SK-N-SH (cell line): ENCODE data around the gene CDCP2. TPM values are rescaled to one million over a fixed set of nuclear protein-coding genes. Genes with fewer than 3 reads are reported as not detected.

Experiments
- CTCF ChIA-PET: fragments of 300-600, 350-600 bp; formaldehyde crosslinking; extraction: SDS; loops from one replicate; lab custom pipeline; 2021; lab: Yijun Ruan, JAX
- POLR2A ChIA-PET: fragments of 350-600 bp; sonication (Branson Sonifier 250); formaldehyde crosslinking; extraction: SDS; loops from one replicate; lab custom pipeline; 2020; ENCODE audit warnings: antibody characterized with exemption, inconsistent platforms; lab: Yijun Ruan, JAX
- DNase-seq: peaks from one replicate; pipeline ENCODE4 v3.0.0; 2012
- H2AFZ ChIP-seq: fragments of 200-600 bp; sonication (generic); 2 replicates; pipeline ENCODE4 v1.8.1; 2016; ENCODE audit warnings: antibody characterized with exemption, mild to moderate bottlenecking, low read depth
- H3F3A ChIP-seq: fragments of 200-600 bp; sonication (generic); replicated peaks from 2 replicates; pipeline ENCODE3; 2016; ENCODE audit warnings: antibody characterized with exemption, mild to moderate bottlenecking; ENCODE audit not compliant: insufficient read depth
- H3K27ac ChIP-seq, 2 experiments: fragments of 200-500 bp in 1 of 2; fragments of 200-600 bp in 1 of 2; sonication (Bioruptor generic) in 1 of 2; sonication (generic), shearing (Covaris generic) in 1 of 2; 2 replicates each; pipeline versions ENCODE4 v1.5.1 to v1.6.1; 2014 to 2016; ENCODE audit warnings: low read depth in 2 of 2, inconsistent platforms in 1 of 2, low read length in 1 of 2, mild to moderate bottlenecking in 1 of 2, mixed read lengths in 1 of 2
- H3K27me3 ChIP-seq: fragments of 200-600 bp; sonication (generic), shearing (Covaris generic); 2 replicates; pipeline ENCODE4 v1.6.1; 2016; ENCODE audit warnings: mixed run types; ENCODE audit not compliant: insufficient read depth
- H3K36me3 ChIP-seq, 2 experiments: fragments of 200-500 bp in 1 of 2; fragments of 200-600 bp in 1 of 2; sonication (Bioruptor generic) in 1 of 2; sonication (generic) in 1 of 2; replicated peaks in 1 of 2; 2 replicates each; pipeline versions ENCODE3 to v1.5.1; 2014 to 2016; ENCODE audit warnings: low read length in 1 of 2, mild to moderate bottlenecking in 1 of 2; ENCODE audit not compliant: insufficient read depth in 2 of 2, control insufficient read depth in 1 of 2
- H3K4me1 ChIP-seq, 2 experiments: fragments of 200-500 bp in 1 of 2; fragments of 200-600 bp in 1 of 2; sonication (Bioruptor generic) in 1 of 2; sonication (generic), shearing (Covaris generic) in 1 of 2; 2 replicates each; pipeline versions ENCODE4 v1.5.1 to v1.6.1; 2014 to 2016; ENCODE audit warnings: low read depth in 1 of 2, low read length in 1 of 2, mixed run types in 1 of 2; ENCODE audit not compliant: insufficient read depth in 2 of 2, control insufficient read depth in 1 of 2
- H3K4me2 ChIP-seq: fragments of 200-600 bp; sonication (generic), shearing (Covaris generic); 2 replicates; pipeline ENCODE4 v1.6.1; 2017; ENCODE audit warnings: mixed run types
- H3K4me3 ChIP-seq, 2 experiments: fragments of 200-500 bp in 1 of 2; fragments of 200-600 bp in 1 of 2; sonication (Bioruptor generic) in 1 of 2; sonication (generic), shearing (Covaris generic) in 1 of 2; 2 replicates each; pipeline versions ENCODE4 v1.5.1 to v1.8.1; 2014 to 2016; ENCODE audit warnings: low read depth in 2 of 2, inconsistent platforms in 1 of 2, low read length in 1 of 2, mild to moderate bottlenecking in 1 of 2, mixed read lengths in 1 of 2, moderate library complexity in 1 of 2
- H3K79me2 ChIP-seq: fragments of 200-600 bp; sonication (generic); 2 replicates; pipeline ENCODE4 v1.8.1; 2017; ENCODE audit warnings: mild to moderate bottlenecking; ENCODE audit not compliant: insufficient read depth
- H3K9ac ChIP-seq: fragments of 200-600 bp; sonication (generic); 2 replicates; pipeline ENCODE4 v1.6.1; 2017; ENCODE audit warnings: mixed run types
- H3K9me2 ChIP-seq: fragments of 200-600 bp; sonication (generic); 2 replicates; pipeline ENCODE4 v1.6.1; 2017; ENCODE audit warnings: mixed run types
- H3K9me3 ChIP-seq: fragments of 200-600 bp; sonication (generic); 2 replicates; pipeline ENCODE4 v1.6.1; 2017; ENCODE audit warnings: mixed run types, mild to moderate bottlenecking, moderate library complexity
- H4K20me1 ChIP-seq: fragments of 200-600 bp; sonication (generic); 2 replicates; pipeline ENCODE4 v1.6.1; 2017; ENCODE audit warnings: mild to moderate bottlenecking, mixed run types; ENCODE audit not compliant: insufficient read depth
- CTCF ChIP-seq: fragments of 200-600 bp; sonication (generic); IDR thresholded peaks from 2 replicates; pipeline ENCODE4 v1.6.1; 2017; ENCODE audit warnings: antibody characterized with exemption, mild to moderate bottlenecking, moderate library complexity
- EP300 ChIP-seq, 2 experiments: IDR thresholded peaks; 2 replicates each; pipeline versions ENCODE4 v1.4.0 to v1.6.1; 2012; ENCODE audit warnings: borderline replicate concordance in 1 of 2, low read depth in 1 of 2, low read length in 1 of 2
- EZH2phosphoT487 ChIP-seq: fragments of 200-600 bp; sonication (generic); IDR thresholded peaks from 2 replicates; pipeline ENCODE4 v1.6.1; 2017; ENCODE audit warnings: low read depth, mixed run types, mild to moderate bottlenecking, antibody characterized with exemption, moderate library complexity, borderline replicate concordance
- FOXJ3 ChIP-seq: sonication (generic); formaldehyde crosslinking; IDR thresholded peaks from 2 replicates; pipeline ENCODE4 v1.5.1; 2020; ENCODE audit warnings: mild to moderate bottlenecking, missing genetic modification reagents
- MAX ChIP-seq: IDR thresholded peaks from 2 replicates; pipeline ENCODE4 v1.4.0; 2012; ENCODE audit warnings: low read depth
- MEF2A ChIP-seq: IDR thresholded peaks from 2 replicates; pipeline ENCODE4 v1.4.0; 2012; ENCODE audit warnings: low read depth, borderline replicate concordance
- NFIC ChIP-seq: IDR thresholded peaks from 2 replicates; pipeline ENCODE4 v1.4.0; 2012; ENCODE audit warnings: borderline replicate concordance
- NRF1 ChIP-seq: IDR thresholded peaks from 2 replicates; pipeline ENCODE4 v1.6.1; 2012; ENCODE audit warnings: low read depth, mild to moderate bottlenecking, low read length
- PBX3 ChIP-seq: IDR thresholded peaks from 2 replicates; pipeline ENCODE4; 2012
- POLR2AphosphoS5 ChIP-seq: IDR thresholded peaks from 2 replicates; pipeline ENCODE4 v1.6.1; 2012; ENCODE audit warnings: low read depth, low read length
- RAD21 ChIP-seq: IDR thresholded peaks from 2 replicates; pipeline ENCODE4 v1.6.1; 2012; ENCODE audit warnings: mild to moderate bottlenecking, low read length
- RXRA ChIP-seq: IDR thresholded peaks from 2 replicates; pipeline ENCODE4 v1.4.0; 2012; ENCODE audit warnings: low read depth, mild to moderate bottlenecking, borderline replicate concordance
- SIN3A ChIP-seq: IDR thresholded peaks from 2 replicates; pipeline ENCODE4 v1.6.1; 2012; ENCODE audit warnings: low read depth, mild to moderate bottlenecking, low read length, moderate library complexity, borderline replicate concordance
- TAF1 ChIP-seq: IDR thresholded peaks from 2 replicates; pipeline ENCODE4 v1.6.1; 2012; ENCODE audit warnings: low read depth, mild to moderate bottlenecking, low read length, moderate library complexity, borderline replicate concordance
- USF2 ChIP-seq: fragments of 150-350 bp; IDR thresholded peaks from 2 replicates; pipeline ENCODE4 v1.6.1; 2017; ENCODE audit warnings: antibody characterized with exemption, low read length, low read depth, borderline replicate concordance
- WGBS: methylation state at CpG from one replicate; pipeline ENCODE4 v1.1.6; 2017; ENCODE audit warnings: low lambda C conversion rate; 5-methylcytosine and 5-hydroxymethylcytosine counted together
- polyA plus RNA-seq, 3 experiments: library from polyadenylated mRNA; depleted of rRNA; stranded (reverse); fragments of >200 nt; gene quantifications; 2 replicates each; pipeline ENCODE4 v1.2.3, GENCODE V29; 2012

Gene CDCP2
- polyA plus RNA-seq, 1 of the 3 experiments (the other 2 are of a cell fraction) = not detected

GRCh38 chr1:54163573-54163972 is 10.8 kb upstream of the CDCP2 start:
- Histone ChIP-seq H3K4me3 (no peak overlapping the region), H3K27ac (no peak overlapping the region), H3K9ac (no peak overlapping the region), H2AFZ (no peak overlapping the region), H4K20me1 (no peaks in the 10 kb centered on the region), H3K4me1 (no peaks in the 10 kb centered on the region; a peak in 1 of 4 replicates), H3K79me2 (no peaks in the 10 kb centered on the region), H3F3A (no peaks in the 10 kb centered on the region), H3K27me3 (no peaks in the 10 kb centered on the region), H3K9me3 (no peaks in the 10 kb centered on the region), H3K4me2 (no peak overlapping the region), H3K9me2 (no peaks in the 10 kb centered on the region), H3K36me3 (no peaks in the 10 kb centered on the region)
- DNase-seq = no peak
- ChIA-PET CTCF (interaction anchor here (0.7 to 1.1 kb wide), 3 partner anchors 9 to 20 kb away, joined by 3 to 4 read pairs (median 3); no protein-coding TSS in a partner anchor), POLR2A (no interaction called here)
- WGBS = 93% methylated on average over 5 of the region's 5 CpGs
- TF ChIP-seq CTCF (no peak), RAD21 (no peak), MEF2A (no peak), TAF1 (no peak), EZH2phosphoT487 (no peak), USF2 (no peak), PBX3 (no peak), NFIC (no peak), NRF1 (no peak), FOXJ3 (CRISPR knock-in tag) (no peak), SIN3A (no peak), MAX (no peak), RXRA (no peak), EP300 (IDR thresholded peaks at IDR 0.05; ENCODE audit: borderline replicate concordance in 1 of 2, low read depth in 1 of 2, low read length in 1 of 2) (no peak), POLR2AphosphoS5 (no peak)
